Osteocyte (in vitro differentiated cells): ENCODE data around the gene RBBP6. TPM values are rescaled to one million over a fixed set of nuclear protein-coding genes. Genes with fewer than 3 reads are reported as not detected.
A peak's percentile ranks its signal among the peaks of the same experiment; 100 is the strongest.

ENCODE experiments used
- DNase-seq: peaks from one replicate; pipeline ENCODE4 v3.0.0; 2021; ENCODE audit warnings: mixed read lengths; ENCODE audit not compliant: unreplicated experiment; ENCODE audit errors: extremely low spot score
- H3K27ac Mint-ChIP-seq: one replicate; pipeline ENCODE4 v1.8.0; 2021; ENCODE audit warnings: mild to moderate bottlenecking, mixed read lengths; ENCODE audit not compliant: unreplicated experiment
- H3K27me3 Mint-ChIP-seq: one replicate; pipeline ENCODE4 v1.8.0; 2021; ENCODE audit warnings: mixed read lengths; ENCODE audit not compliant: unreplicated experiment
- H3K36me3 Mint-ChIP-seq: one replicate; pipeline ENCODE4 v1.8.0; 2021; ENCODE audit warnings: mixed read lengths; ENCODE audit not compliant: unreplicated experiment
- H3K4me1 Mint-ChIP-seq: one replicate; pipeline ENCODE4 v1.8.0; 2021; ENCODE audit warnings: mixed read lengths; ENCODE audit not compliant: unreplicated experiment
- H3K4me3 Mint-ChIP-seq: one replicate; pipeline ENCODE4 v1.8.0; 2021; ENCODE audit warnings: mild to moderate bottlenecking, moderate library complexity, mixed read lengths; ENCODE audit not compliant: unreplicated experiment
- H3K9me3 Mint-ChIP-seq: one replicate; pipeline ENCODE4 v1.8.0; 2021; ENCODE audit warnings: mixed read lengths; ENCODE audit not compliant: unreplicated experiment
- CTCF ChIP-seq: fragments of 200-600 bp; sonication (generic); IDR thresholded peaks from 2 replicates; pipeline ENCODE4 v1.5.0; 2021; ENCODE audit warnings: antibody characterized with exemption, mild to moderate bottlenecking, moderate library complexity
- total RNA-seq: library from RNA; stranded (reverse); gene quantifications from 2 replicates; pipeline ENCODE4 v1.2.1, GENCODE V29; 2021

The RBBP6 gene
- total RNA-seq, 1 donor from 2014 or later = 54.6 TPM

GRCh38 chr16:24539850-24540601, 660 bp downstream of the RBBP6 start:
- Mint-ChIP-seq H3K4me1 (peaks cover 35% of the 10 kb centered on the region), H3K27ac (peak overlapping the region; percentile 100), H3K4me3 (peak overlapping the region; percentile 90), H3K36me3 (peaks cover 9% of the 10 kb centered on the region), H3K27me3 (no peaks in the 10 kb centered on the region), H3K9me3 (no peaks in the 10 kb centered on the region)
- no peak for TF ChIP-seq CTCF
- peak; percentile 87 for DNase-seq

DNA sequence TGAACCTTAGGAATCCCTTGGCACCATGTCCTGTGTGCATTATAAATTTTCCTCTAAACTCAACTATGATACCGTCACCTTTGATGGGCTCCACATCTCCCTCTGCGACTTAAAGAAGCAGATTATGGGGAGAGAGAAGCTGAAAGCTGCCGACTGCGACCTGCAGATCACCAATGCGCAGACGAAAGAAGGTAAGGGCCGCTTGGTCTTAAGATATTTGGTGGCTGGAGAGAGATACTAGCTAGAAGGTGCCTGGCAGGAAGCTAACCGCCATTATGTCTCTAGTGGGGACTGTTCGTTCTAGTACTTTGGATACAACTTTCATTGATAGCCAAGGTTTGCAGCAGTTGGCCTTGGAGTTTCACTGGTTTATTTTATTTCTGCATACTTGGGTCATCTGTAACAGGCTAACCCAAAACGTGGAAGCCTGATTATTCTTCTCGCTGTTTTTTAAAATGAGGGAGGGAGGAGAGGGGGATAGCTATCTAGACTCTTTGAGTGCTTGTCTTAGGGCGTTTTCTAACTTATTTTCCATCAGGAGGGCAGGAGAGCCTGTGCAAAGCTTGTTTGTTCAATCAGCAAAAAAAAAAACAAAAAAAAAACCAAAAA, 1.3 kb downstream of the RBBP6 start:
- peak overlapping the region; percentile 86 for H3K27ac Mint-ChIP-seq
- DNase-seq = no peak
- no peak for TF ChIP-seq CTCF
- peaks cover 42% of the 10 kb centered on the region for H3K4me1 Mint-ChIP-seq
- peaks cover 9% of the 10 kb centered on the region for H3K36me3 Mint-ChIP-seq
- H3K9me3 Mint-ChIP-seq = no peaks in the 10 kb centered on the region
- peak overlapping the region; percentile 90 for H3K4me3 Mint-ChIP-seq
- no peaks in the 10 kb centered on the region for H3K27me3 Mint-ChIP-seq

DNA sequence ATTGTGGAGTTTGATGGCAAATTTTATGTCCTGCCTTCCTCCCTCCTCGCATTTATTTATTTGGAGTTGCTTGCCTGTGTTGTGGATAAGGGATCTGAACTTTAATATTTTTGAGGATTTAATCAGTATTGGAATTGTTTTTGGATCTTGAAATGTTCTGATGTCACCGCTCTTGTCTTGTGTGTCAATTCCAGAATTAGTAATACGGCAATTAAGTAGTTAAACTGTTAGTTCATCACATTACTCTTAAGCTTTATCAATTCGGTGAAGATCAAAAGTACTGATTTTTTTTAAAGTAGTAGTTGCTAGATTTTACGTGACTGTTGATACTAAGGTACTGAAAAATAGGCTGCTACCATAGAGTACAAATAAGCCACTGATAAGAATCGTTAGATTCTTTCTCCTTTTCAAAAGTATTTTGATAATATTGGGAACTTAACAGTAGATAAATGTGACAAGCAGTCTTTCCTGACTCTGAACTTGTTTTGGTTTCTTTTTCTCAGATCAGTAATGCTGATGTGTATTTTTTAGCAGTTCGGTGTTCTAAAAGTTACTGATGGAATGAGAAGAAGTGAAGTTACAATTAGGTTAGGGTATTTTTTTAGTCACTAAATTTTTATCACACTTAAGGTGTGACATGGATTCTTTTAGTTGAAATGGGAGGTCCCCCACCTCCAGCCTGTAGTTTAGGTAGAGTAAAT, 2.0 kb downstream of the RBBP6 start:
- Mint-ChIP-seq H3K36me3 (peaks cover 11% of the 10 kb centered on the region), H3K4me1 (peaks cover 42% of the 10 kb centered on the region), H3K27me3 (no peaks in the 10 kb centered on the region), H3K4me3 (peak overlapping the region; percentile 90), H3K9me3 (no peaks in the 10 kb centered on the region), H3K27ac (peak overlapping the region; percentile 86)
- no peak for DNase-seq
- TF ChIP-seq CTCF = no peak

DNA sequence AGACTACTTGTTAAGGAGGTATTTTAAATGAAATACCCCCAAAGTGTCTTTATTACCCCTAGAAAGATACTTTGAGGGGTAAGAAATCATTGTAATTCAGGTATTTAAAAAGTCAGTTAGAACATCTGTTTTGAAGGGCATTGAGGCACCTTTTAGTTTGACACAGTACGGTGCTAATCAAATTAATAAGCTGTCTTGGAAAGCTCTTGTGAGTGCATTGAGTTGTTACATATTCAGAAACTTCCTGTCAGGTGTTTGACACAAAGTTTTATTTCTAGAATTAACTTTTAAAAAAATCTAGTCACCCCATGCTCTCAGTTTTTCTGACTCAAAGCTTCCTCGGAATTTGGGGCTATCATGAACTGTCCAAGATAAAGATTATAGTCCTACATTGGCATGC, 4.6 kb downstream of the RBBP6 start:
- DNase-seq = no peak
- TF ChIP-seq CTCF = no peak
- Mint-ChIP-seq H3K4me3 (no peak overlapping the region), H3K27me3 (no peaks in the 10 kb centered on the region), H3K9me3 (no peaks in the 10 kb centered on the region), H3K36me3 (peaks cover 22% of the 10 kb centered on the region), H3K4me1 (peaks cover 41% of the 10 kb centered on the region), H3K27ac (no peak overlapping the region)

GRCh38 chr16:24544640-24545039, 5.3 kb downstream of the RBBP6 start:
- peaks cover 42% of the 10 kb centered on the region for H3K4me1 Mint-ChIP-seq
- no peak for DNase-seq
- H3K4me3 Mint-ChIP-seq = peak overlapping the region; percentile 2
- no peak for TF ChIP-seq CTCF
- no peaks in the 10 kb centered on the region for H3K27me3 Mint-ChIP-seq
- H3K9me3 Mint-ChIP-seq = no peaks in the 10 kb centered on the region
- H3K36me3 Mint-ChIP-seq = peaks cover 27% of the 10 kb centered on the region
- peak overlapping the region; percentile 3 for H3K27ac Mint-ChIP-seq
